ENCODE data around the gene FOXP2.
"Not testable (repeated sequence)": the region's sequence is repeated elsewhere in the genome, so short reads cannot be mapped to it uniquely, and the experiment has no call there.

Gene FOXP2

GRCh38 chr7:114507381-114507780 lies 92.8 kb downstream of the FOXP2 start:
- no peak for DNase-seq

- no peak for DNase-seq
Observed at GRCh38 chr7:114508086-114508485, 93.5 kb downstream of the FOXP2 start.

- not testable (repeated sequence) for DNase-seq
Observed at GRCh38 chr7:114510824-114511223, 96.2 kb downstream of the FOXP2 start.

GRCh38 chr7:114519240-114519639 lies 104.6 kb downstream of the FOXP2 start:
- no peak for DNase-seq

- DNase-seq = no peak
Observed at GRCh38 chr7:114522081-114522480, 107.5 kb downstream of the FOXP2 start.

- no peak for DNase-seq
Observed at GRCh38 chr7:114527589-114527988, 113.0 kb downstream of the FOXP2 start.

- no peak for DNase-seq
Observed at GRCh38 chr7:114530057-114530611, 115.5 kb downstream of the FOXP2 start.

GRCh38 chr7:114531326-114531725 lies 116.7 kb downstream of the FOXP2 start:
- DNase-seq = no peak

- no peak for DNase-seq
Observed at GRCh38 chr7:114533131-114533530, 118.5 kb downstream of the FOXP2 start.

- no peak for DNase-seq
Observed at GRCh38 chr7:114534953-114535352, 120.3 kb downstream of the FOXP2 start.

GRCh38 chr7:114539575-114539974 lies 125.0 kb downstream of the FOXP2 start:
- DNase-seq = no peak

- no peak for DNase-seq
Observed at GRCh38 chr7:114540291-114540690, 125.7 kb downstream of the FOXP2 start.

GRCh38 chr7:114547346-114547745 lies 132.7 kb downstream of the FOXP2 start:
- not testable (repeated sequence) for DNase-seq

GRCh38 chr7:114548081-114548980 lies 133.7 kb downstream of the FOXP2 start:
- DNase-seq = no peak

- DNase-seq = no peak
Observed at GRCh38 chr7:114554781-114555537, 140.3 kb downstream of the FOXP2 start.

- no peak for DNase-seq
Observed at GRCh38 chr7:114567416-114567815, 152.8 kb downstream of the FOXP2 start.

GRCh38 chr7:114569220-114569619 lies 154.6 kb downstream of the FOXP2 start:
- no peak for DNase-seq

GRCh38 chr7:114574384-114574783 lies 159.8 kb downstream of the FOXP2 start:
- DNase-seq = no peak

- no peak for DNase-seq
Observed at GRCh38 chr7:114575098-114575497, 160.5 kb downstream of the FOXP2 start.

GRCh38 chr7:114580963-114581362 lies 166.3 kb downstream of the FOXP2 start:
- not testable (repeated sequence) for DNase-seq

- DNase-seq = no peak
Observed at GRCh38 chr7:114588506-114588905, 173.9 kb downstream of the FOXP2 start.

GRCh38 chr7:114589436-114589835 lies 174.8 kb downstream of the FOXP2 start:
- DNase-seq = no peak

- DNase-seq = no peak
Observed at GRCh38 chr7:114590298-114590697, 175.7 kb downstream of the FOXP2 start.

- DNase-seq = no peak
Observed at GRCh38 chr7:114598946-114599345, 184.3 kb downstream of the FOXP2 start.

Data from stimulated activated CD4-positive, alpha-beta T cell treated with anti-CD3 and anti-CD28 coated beads, Interleukin-4, amount 100 ng/mL, for 24 hours (primary cell).